GM23338 (cell line): Measurements from ENCODE around the gene PTPRC. TPM values are rescaled to one million over a fixed set of nuclear protein-coding genes. Genes with fewer than 3 reads are reported as not detected.

Experiments used
- ATAC-seq: fragments of 200-7000 bp; cut with Tn5 transposase; 3 replicates; pipeline ENCODE4 v1.9.1; 2020
- DNase-seq: peaks from one replicate; pipeline ENCODE4 v3.0.0-alpha.2; 2015; ENCODE audit warnings: low spot score
- H2AFZ ChIP-seq: fragments of 200-600 bp; sonication (generic); 2 replicates; pipeline ENCODE4 v1.8.0; 2016; ENCODE audit warnings: antibody characterized with exemption, mild to moderate bottlenecking, moderate library complexity
- H3F3A ChIP-seq: fragments of 200-600 bp; sonication (generic); replicated peaks from 2 replicates; pipeline ENCODE4 v1.8.0; 2017; ENCODE audit warnings: antibody characterized with exemption, mixed run types, low read depth
- H3K27ac ChIP-seq: fragments of 200-600 bp; sonication (generic); 2 replicates; pipeline ENCODE4 v1.6.1; 2016; ENCODE audit warnings: low read depth
- H3K27me3 ChIP-seq: fragments of 200-600 bp; sonication (generic); 2 replicates; pipeline ENCODE4 v1.8.0; 2016; ENCODE audit warnings: mild to moderate bottlenecking, mixed run types, moderate library complexity; ENCODE audit not compliant: insufficient read depth
- H3K36me3 ChIP-seq: fragments of 200-600 bp; sonication (generic); 2 replicates; pipeline ENCODE4 v1.8.0; 2016; ENCODE audit warnings: mild to moderate bottlenecking; ENCODE audit not compliant: insufficient read depth
- H3K4me1 ChIP-seq: fragments of 200-600 bp; sonication (generic); 2 replicates; pipeline ENCODE4 v1.8.0; 2016; ENCODE audit warnings: mild to moderate bottlenecking, moderate library complexity; ENCODE audit not compliant: insufficient read depth
- H3K4me2 ChIP-seq: fragments of 200-600 bp; sonication (generic); 2 replicates; pipeline ENCODE4 v1.7.1; 2017; ENCODE audit warnings: mixed run types
- H3K4me3 ChIP-seq: fragments of 200-600 bp; sonication (generic); 2 replicates; pipeline ENCODE4 v1.6.1; 2016; ENCODE audit warnings: mixed run types
- H3K79me2 ChIP-seq: fragments of 200-600 bp; sonication (generic); replicated peaks from 2 replicates; pipeline ENCODE4 v1.8.0; 2017; ENCODE audit warnings: mild to moderate bottlenecking; ENCODE audit not compliant: insufficient read depth
- H3K9me2 ChIP-seq: fragments of 200-600 bp; sonication (generic); 2 replicates; pipeline ENCODE4 v1.8.0; 2017; ENCODE audit not compliant: insufficient read depth
- H4K20me1 ChIP-seq: fragments of 200-600 bp; sonication (generic); replicated peaks from 2 replicates; pipeline ENCODE4 v1.8.0; 2017; ENCODE audit warnings: mild to moderate bottlenecking; ENCODE audit not compliant: insufficient read depth
- H3K27ac Mint-ChIP-seq: 2 replicates; pipeline ENCODE4 v1.8.0; 2020; ENCODE audit warnings: inconsistent platforms, mild to moderate bottlenecking, moderate library complexity, mixed read lengths
- H3K27me3 Mint-ChIP-seq: 3 replicates; pipeline ENCODE4 v1.8.0; 2022; ENCODE audit warnings: low read depth, mild to moderate bottlenecking, moderate library complexity, mixed read lengths, inconsistent platforms; ENCODE audit not compliant: insufficient read depth, poor library complexity
- H3K36me3 Mint-ChIP-seq: 3 replicates; pipeline ENCODE4 v1.8.0; 2021; ENCODE audit warnings: low read depth, mild to moderate bottlenecking, inconsistent platforms, moderate library complexity, mixed read lengths
- H3K4me1 Mint-ChIP-seq: 3 replicates; pipeline ENCODE4 v1.8.0; 2020; ENCODE audit warnings: mild to moderate bottlenecking, inconsistent platforms, mixed read lengths
- H3K4me3 Mint-ChIP-seq: 3 replicates; pipeline ENCODE4 v1.8.0; 2021; ENCODE audit warnings: moderate library complexity, mild to moderate bottlenecking, inconsistent platforms, mixed read lengths
- H3K9me3 Mint-ChIP-seq: 3 replicates; pipeline ENCODE4 v1.8.0; 2020; ENCODE audit warnings: moderate library complexity, mild to moderate bottlenecking, inconsistent platforms, mixed read lengths
- ETS1 ChIP-seq: IDR thresholded peaks from 2 replicates; pipeline ENCODE4 v1.6.1; 2016; ENCODE audit warnings: antibody characterized with exemption
- EZH2phosphoT487 ChIP-seq: fragments of 200-600 bp; sonication (generic); IDR thresholded peaks from one replicate; pipeline ENCODE4 v1.8.1; 2018; ENCODE audit warnings: antibody characterized with exemption; ENCODE audit not compliant: unreplicated experiment
- JUNB ChIP-seq: IDR thresholded peaks from one replicate; pipeline ENCODE4 v1.6.1; 2016; ENCODE audit warnings: antibody characterized with exemption; ENCODE audit not compliant: unreplicated experiment
- NANOG ChIP-seq: IDR thresholded peaks from 2 replicates; pipeline ENCODE4 v1.6.1; 2016; ENCODE audit warnings: antibody characterized with exemption, borderline replicate concordance
- ZNF462 ChIP-seq: fragments of 250-450 bp; sonication (Bioruptor Pico); IDR thresholded peaks from 2 replicates; pipeline ENCODE4 v1.5.0; 2020; ENCODE audit warnings: mild to moderate bottlenecking, moderate library complexity
- polyA plus RNA-seq: library from polyadenylated mRNA; unstranded; fragments of >200 nt; fragmentation: Nextera tagmentation; extraction: Ambion mirVana; gene quantifications from 2 replicates; pipeline ENCODE4 v1.2.1, GENCODE V29; 2016
- total RNA-seq: library from RNA; depleted of rRNA; stranded (reverse); fragments of >200 nt; shearing (Covaris generic); gene quantifications from 2 replicates; pipeline ENCODE4 v1.2.3, GENCODE V29; 2014

Gene PTPRC
- total and polyA plus RNA-seq, 2 experiments from 2014 or later, result 0.10 to 0.52 TPM

- Histone ChIP-seq H3K79me2 (no peaks in the 10 kb centered on the region), H3K4me3 (no peak overlapping the region), H3K4me2 (no peak overlapping the region), H3K27me3 (no peaks in the 10 kb centered on the region), H3K4me1 (peaks cover 24% of the 10 kb centered on the region), H2AFZ (no peak overlapping the region), H3K36me3 (no peaks in the 10 kb centered on the region), H3K27ac (no peak overlapping the region), H3F3A (no peaks in the 10 kb centered on the region), H4K20me1 (no peaks in the 10 kb centered on the region), H3K9me2 (no peaks in the 10 kb centered on the region)
- no peak overlapping the region for H3K27ac Mint-ChIP-seq
- no peak for DNase-seq
- peaks cover 3% of the 10 kb centered on the region for H3K27me3 Mint-ChIP-seq
- no peaks in the 10 kb centered on the region; the same call in 2 of the 3 replicates for H3K9me3 Mint-ChIP-seq
- peaks cover 14% of the 10 kb centered on the region; the same call in 2 of the 3 replicates for H3K4me1 Mint-ChIP-seq
- H3K4me3 Mint-ChIP-seq, result no peak overlapping the region
- no peaks in the 10 kb centered on the region for H3K36me3 Mint-ChIP-seq
- no peak for ATAC-seq
- TF ChIP-seq ETS1 (no peak), NANOG (no peak), EZH2phosphoT487 (no peak), ZNF462 (CRISPR knock-in tag) (no peak), JUNB (no peak)
Observed at GRCh38 chr1:198649232-198649967, 10.6 kb downstream of the PTPRC start.
